ENCODE measurements around the gene AGBL3.

AGBL3 gene

GRCh38 chr7:135168001-135168400, 181.7 kb downstream of the AGBL3 start:
- POLR2A ChIA-PET, result interaction anchor here (1.0 kb wide), 1 partner anchor 181 kb away, joined by 4 read pairs; no protein-coding TSS in a partner anchor
- CTCF ChIA-PET, result no interaction called here
- no peak for DNase-seq (ENCODE audit: extremely low spot score)
- TF ChIP-seq ARNT (IDR thresholded peaks at IDR 0.05) (no peak), LEF1 (IDR thresholded peaks at IDR 0.05; ENCODE audit: borderline replicate concordance) (no peak), BHLHE40 (IDR thresholded peaks at IDR 0.05; ENCODE audit: borderline replicate concordance) (no peak), FOXK2 (IDR thresholded peaks at IDR 0.05) (no peak), SUZ12 (IDR thresholded peaks at IDR 0.05) (no peak), FOXM1 (IDR thresholded peaks at IDR 0.05; ENCODE audit: borderline replicate concordance) (no peak)
- TF ChIP-seq, protein P1, sequence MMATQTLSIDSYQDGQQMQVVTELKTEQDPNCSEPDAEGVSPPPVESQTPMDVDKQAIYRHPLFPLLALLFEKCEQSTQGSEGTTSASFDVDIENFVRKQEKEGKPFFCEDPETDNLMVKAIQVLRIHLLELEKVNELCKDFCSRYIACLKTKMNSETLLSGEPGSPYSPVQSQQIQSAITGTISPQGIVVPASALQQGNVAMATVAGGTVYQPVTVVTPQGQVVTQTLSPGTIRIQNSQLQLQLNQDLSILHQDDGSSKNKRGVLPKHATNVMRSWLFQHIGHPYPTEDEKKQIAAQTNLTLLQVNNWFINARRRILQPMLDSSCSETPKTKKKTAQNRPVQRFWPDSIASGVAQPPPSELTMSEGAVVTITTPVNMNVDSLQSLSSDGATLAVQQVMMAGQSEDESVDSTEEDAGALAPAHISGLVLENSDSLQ (IDR thresholded peaks at IDR 0.05), result no peak; the same call in 1 of the 2 replicates

DNA sequence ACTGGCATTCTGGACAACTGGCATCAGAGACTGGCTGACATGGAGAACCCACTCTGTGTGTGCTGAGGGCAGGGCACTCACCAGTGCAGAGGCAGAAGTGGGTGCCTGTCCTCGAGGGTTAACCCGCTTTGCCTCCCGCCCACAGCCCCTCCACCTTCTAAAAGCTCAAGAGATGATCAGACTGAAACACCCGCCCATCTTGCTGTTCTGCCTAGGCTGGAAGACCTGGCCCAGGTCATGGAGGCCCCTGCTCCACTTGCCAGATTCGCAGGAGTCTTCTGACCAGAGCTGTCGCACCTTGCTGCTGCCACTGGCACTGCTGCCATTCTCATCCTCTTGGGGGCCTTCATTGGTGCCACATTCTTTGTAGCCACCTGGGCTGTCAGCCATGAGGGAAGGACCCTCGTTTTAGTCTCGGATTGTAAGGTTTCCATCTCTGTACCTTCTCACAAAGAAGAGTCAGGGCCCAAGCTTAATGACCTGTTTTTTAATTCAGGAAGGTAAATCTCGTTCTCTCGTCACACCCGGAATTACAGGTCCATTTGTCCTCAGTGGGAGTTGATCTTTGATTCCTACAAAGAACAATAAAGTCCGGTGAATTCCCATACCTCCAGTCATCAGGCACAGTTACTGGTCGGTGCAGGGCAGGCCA, 182.3 kb downstream of the AGBL3 start:
- DNase-seq (ENCODE audit: extremely low spot score), result no peak
- ChIA-PET POLR2A (interaction anchor here (1.2 to 2.6 kb wide), 4 partner anchors 8 to 204 kb away, joined by 3 to 12 read pairs (median 8); partner anchors contain the start of gene AGBL3), CTCF (interaction anchor here (0.7 to 1.4 kb wide), 3 partner anchors 10 to 621 kb away, joined by 3 to 5 read pairs (median 4); no protein-coding TSS in a partner anchor)
- TF ChIP-seq, protein P1 (IDR thresholded peaks at IDR 0.05), result no peak
- TF ChIP-seq CTBP1 (IDR thresholded peaks at IDR 0.05; ENCODE audit: borderline replicate concordance), result no peak
- no peak for TF ChIP-seq LEF1 (IDR thresholded peaks at IDR 0.05; ENCODE audit: borderline replicate concordance)
- no peak for TF ChIP-seq L3MBTL2 (conservative IDR thresholded peaks at IDR 0.05)
- no peak for TF ChIP-seq ELF4 (IDR thresholded peaks at IDR 0.05)

DNA sequence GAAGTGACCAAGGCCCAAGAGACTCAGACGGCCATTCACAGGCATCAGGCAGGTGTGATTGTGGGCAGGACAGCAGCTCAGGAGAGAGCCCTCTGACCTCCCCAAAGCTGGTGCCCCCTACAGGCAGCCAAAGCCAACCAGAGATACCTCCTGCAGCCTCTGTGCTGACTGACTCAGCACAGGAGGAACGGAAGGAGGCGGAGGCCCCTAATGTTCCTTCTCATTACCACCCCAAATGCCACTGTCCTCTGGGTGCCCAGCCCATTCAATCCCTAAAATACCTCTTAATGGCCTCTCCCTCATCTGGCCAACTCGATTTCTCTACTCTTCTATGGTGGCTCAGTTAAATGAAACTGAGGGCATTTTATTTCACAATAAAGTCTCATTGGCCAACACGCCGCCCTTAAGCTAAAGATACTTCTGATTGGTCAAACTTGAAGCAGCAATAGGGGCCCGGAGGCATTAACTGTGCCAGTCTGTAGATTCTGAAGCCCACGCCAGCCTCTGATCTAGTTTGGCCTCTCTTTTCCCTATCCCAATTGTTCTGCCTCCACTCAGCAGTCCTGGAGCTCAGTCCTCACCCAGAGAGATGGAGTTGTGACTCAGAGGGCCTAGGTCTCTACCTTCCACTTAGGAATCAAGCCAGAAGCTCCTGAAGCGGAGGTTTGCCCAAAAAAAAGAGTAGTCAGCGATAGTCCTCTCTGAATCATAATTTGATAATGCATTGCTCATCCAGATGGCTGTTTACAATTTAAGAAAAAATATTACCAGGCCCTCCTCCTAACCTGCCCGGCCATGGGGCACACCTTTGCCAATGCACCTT, 183.0 kb downstream of the AGBL3 start:
- ChIA-PET CTCF (interaction anchor here (0.6 to 1.4 kb wide), 3 partner anchors 9 to 25 kb away, joined by 4 to 5 read pairs (median 5); no protein-coding TSS in a partner anchor), POLR2A (interaction anchor here (1.0 to 2.6 kb wide), 8 partner anchors 9 to 204 kb away, joined by 3 to 12 read pairs (median 4); partner anchors contain the start of genes AGBL3 and TMEM140)
- TF ChIP-seq SUZ12 (IDR thresholded peaks at IDR 0.05), result no peak
- TF ChIP-seq ELF4 (IDR thresholded peaks at IDR 0.05), result no peak
- no peak for TF ChIP-seq L3MBTL2 (conservative IDR thresholded peaks at IDR 0.05)
- TF ChIP-seq BHLHE40 (IDR thresholded peaks at IDR 0.05; ENCODE audit: borderline replicate concordance), result no peak
- no peak for TF ChIP-seq ARNT (IDR thresholded peaks at IDR 0.05)
- no peak for TF ChIP-seq FOXA1 (IDR thresholded peaks at IDR 0.05)
- no peak for TF ChIP-seq TARDBP (IDR thresholded peaks at IDR 0.05)
- no peak for TF ChIP-seq FOXM1 (IDR thresholded peaks at IDR 0.05; ENCODE audit: borderline replicate concordance)
- TF ChIP-seq SP1 (IDR thresholded peaks at IDR 0.05), result no peak
- TF ChIP-seq LEF1 (IDR thresholded peaks at IDR 0.05; ENCODE audit: borderline replicate concordance), result no peak
- TF ChIP-seq ZNF384 (IDR thresholded peaks at IDR 0.05), result no peak
- TF ChIP-seq, protein P1 (IDR thresholded peaks at IDR 0.05), result no peak
- TF ChIP-seq HDGF (IDR thresholded peaks at IDR 0.05; ENCODE audit: borderline replicate concordance), result no peak
- no peak for TF ChIP-seq CTBP1 (IDR thresholded peaks at IDR 0.05; ENCODE audit: borderline replicate concordance)
- peak; percentile 66 for DNase-seq (ENCODE audit: extremely low spot score)

- TF ChIP-seq SUZ12 (IDR thresholded peaks at IDR 0.05) (no peak), L3MBTL2 (conservative IDR thresholded peaks at IDR 0.05) (no peak), TARDBP (IDR thresholded peaks at IDR 0.05) (no peak)
- TF ChIP-seq, protein P1 (IDR thresholded peaks at IDR 0.05), result no peak
- no peak for DNase-seq (ENCODE audit: extremely low spot score)
- ChIA-PET POLR2A (interaction anchor here (1.0 to 2.6 kb wide), 8 partner anchors 9 to 205 kb away, joined by 3 to 12 read pairs (median 4); partner anchors contain the start of genes AGBL3 and TMEM140), CTCF (interaction anchor here (0.9 to 1.4 kb wide), 2 partner anchors 9 to 10 kb away, joined by 4 to 5 read pairs; no protein-coding TSS in a partner anchor)
Observed at GRCh38 chr7:135169964-135170273, 183.6 kb downstream of the AGBL3 start.

DNA sequence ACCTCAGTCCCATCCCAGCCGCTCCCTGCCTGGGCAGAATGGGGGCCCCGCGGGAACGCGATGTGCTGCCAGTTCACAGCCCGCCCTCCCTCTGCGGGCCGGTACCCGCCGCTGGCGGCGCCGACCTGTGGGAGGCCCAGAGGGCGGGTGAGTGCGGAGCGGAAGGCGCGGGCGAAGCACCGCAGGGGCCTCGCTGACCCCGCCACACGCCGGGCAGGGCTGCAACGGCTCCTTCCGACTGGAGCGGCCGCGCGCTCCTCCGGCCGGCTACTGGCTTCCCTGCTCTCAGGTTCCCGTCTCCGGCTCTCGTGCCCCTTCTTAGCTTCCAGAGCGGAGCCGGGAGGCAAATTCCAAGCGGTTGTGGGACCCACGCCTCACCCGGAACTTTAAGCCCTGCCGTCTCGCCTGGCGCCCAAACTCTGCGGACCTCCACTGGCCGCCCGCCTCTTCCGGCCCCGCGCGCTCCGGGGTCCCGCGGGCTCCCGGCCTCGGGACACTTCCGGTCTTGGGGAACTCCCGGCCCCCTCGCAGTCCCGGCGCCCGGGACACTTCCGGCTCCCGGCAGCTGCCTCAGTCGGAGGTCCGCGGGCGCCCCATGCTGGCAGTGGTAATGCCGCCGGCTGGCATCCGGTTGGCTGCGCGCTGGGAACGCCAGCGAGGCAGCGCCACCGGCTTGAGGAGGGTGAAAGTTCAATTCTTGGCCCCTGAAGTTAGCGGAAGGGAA, 184.1 kb downstream of the AGBL3 start, which contains the start of gene CYREN:
Gene CYREN (minus strand): TSS at position 434 of the 724 bp plus-strand sequence. CDS start 1,785 bp downstream, outside the sequence.
- peak; percentile 79; the same call in 1 of the 2 replicates for TF ChIP-seq TARDBP (IDR thresholded peaks at IDR 0.05)
- peak; percentile 81; the same call in 1 of the 2 replicates for TF ChIP-seq LEF1 (IDR thresholded peaks at IDR 0.05; ENCODE audit: borderline replicate concordance)
- peak; percentile 82 for TF ChIP-seq ELF4 (IDR thresholded peaks at IDR 0.05)
- TF ChIP-seq NFRKB (IDR thresholded peaks at IDR 0.05), result no peak
- TF ChIP-seq L3MBTL2 (conservative IDR thresholded peaks at IDR 0.05), result no peak
- TF ChIP-seq CTBP1 (IDR thresholded peaks at IDR 0.05; ENCODE audit: borderline replicate concordance), result peak; percentile 54; the same call in 1 of the 2 replicates
- DNase-seq (ENCODE audit: extremely low spot score), result peak; percentile 99
- ChIA-PET POLR2A (interaction anchor here (0.7 to 2.6 kb wide), 15 partner anchors 9 to 523 kb away, joined by 3 to 12 read pairs (median 4); partner anchors contain the start of genes AGBL3 and WDR91), CTCF (interaction anchor here (0.7 to 1.4 kb wide), 4 partner anchors 8 to 185 kb away, joined by 3 to 5 read pairs (median 4); partner anchors contain the start of gene AGBL3)

Measured in HEK293T (cell line).